ENCODE measurements around the gene ZNF396. TPM values are rescaled to one million over a fixed set of nuclear protein-coding genes. Genes with fewer than 3 reads are reported as not detected.

The ZNF396 gene
- total RNA-seq, 1 donor from 2014 or later = 4.8 TPM

DNA sequence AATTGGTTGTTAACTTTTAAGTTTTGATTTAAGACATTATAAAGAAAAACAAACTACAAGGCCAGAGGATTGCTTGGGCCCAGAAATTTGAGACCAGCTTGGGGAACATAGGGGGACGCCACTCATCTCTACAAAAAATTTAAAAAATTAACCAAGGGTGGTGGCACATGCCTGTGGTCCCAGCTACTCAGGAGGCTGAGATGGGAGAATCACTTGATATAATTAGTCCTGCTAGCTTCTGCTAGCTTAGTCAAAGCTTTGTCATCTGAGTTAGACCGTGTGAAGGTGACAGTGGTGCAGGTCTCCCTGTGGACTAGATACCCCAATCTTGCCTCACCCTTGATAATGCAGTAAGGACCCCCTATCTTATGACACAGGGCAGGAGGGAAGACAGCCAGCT is 6.0 kb upstream of the ZNF396 start:
- DNase-seq (ENCODE audit: low spot score) = no peak

DNA sequence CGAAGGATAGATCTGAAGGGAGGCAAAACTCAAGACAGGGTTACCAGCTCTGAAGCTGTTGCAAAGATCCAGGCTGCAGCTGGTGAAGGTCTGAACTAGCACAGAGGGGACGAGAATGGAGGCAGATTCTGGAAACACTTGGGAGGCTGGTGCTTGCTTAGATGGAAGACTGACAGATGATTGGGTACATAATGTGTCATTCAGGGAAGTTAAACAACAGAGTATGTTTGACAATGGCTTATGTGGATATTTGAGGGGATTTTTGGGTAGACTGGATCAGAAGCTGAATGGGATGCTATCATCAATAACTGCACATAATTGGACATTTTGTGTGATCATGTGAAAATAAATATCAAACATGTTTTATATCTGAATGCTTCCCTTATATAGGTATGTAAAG is 2.3 kb upstream of the ZNF396 start:
- no peak for DNase-seq (ENCODE audit: low spot score)

DNA sequence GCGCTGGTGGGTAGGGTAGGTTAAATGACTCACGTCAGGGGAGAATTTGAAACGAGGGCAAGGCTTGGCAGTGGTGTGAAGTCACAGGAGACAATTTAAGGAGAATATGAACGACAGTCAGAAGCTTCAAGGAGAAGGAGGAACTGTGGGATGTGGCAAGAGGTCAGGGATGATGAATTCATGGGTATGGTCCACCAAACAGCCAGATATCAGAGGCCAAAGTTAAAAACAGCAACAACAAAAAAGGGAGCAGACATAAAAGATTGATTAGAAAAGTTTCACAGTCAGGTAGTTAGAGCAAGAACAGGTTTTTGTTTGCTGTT is 1.4 kb upstream of the ZNF396 start:
- no peak for DNase-seq (ENCODE audit: low spot score)

DNA sequence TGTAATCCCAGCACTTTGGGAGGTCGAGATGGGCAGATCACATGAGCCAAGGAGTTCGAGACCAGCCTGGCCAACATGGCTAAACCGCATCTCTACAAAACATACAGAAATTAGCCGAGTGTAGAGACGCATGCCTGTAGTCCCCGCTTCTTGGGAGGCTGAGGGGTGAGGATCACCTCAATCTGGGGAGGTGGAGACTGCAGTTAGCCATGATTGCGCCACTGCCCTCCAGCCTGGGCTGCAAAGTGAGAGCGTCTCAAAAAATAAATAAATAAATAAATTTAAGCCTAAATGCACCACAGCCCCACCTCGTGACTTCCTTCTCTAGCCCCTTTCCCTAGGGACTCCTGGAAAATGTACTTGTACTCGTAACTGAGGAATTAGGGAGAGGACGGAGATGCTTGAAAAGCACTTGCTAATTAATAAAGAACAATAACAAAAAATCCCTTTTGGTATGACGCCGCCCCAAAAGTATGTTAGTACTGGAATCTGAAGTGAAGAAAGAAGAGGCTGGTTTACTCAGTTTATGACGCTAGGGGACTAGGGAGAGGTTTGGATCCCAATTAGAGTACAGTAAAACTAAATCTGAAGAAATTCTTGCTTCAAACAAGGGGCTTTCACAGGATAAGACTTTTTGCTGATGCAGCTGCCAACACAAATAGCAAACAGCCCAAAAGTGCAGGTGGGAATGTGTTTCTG is 887 bp upstream of the ZNF396 start:
- DNase-seq (ENCODE audit: low spot score) = no peak

DNA sequence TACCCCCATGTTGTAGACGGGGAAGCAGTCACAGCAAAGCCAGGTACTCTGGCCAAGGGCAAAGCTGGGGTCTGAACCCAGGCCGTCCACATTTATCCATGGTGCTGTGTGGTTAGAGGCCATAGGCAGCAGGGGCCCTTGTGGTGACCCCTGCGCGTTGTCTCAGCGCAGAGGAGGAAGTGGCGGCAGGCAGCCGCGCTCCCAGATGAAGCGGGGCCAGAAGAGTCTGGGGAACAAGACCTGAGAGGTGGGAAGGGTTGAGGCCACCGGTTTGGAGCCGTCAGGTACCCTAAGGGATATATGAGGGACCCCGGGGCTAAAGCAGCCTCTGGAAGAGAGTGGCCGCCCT is 770 bp downstream of the ZNF396 start:
- no peak for DNase-seq (ENCODE audit: low spot score)

DNA sequence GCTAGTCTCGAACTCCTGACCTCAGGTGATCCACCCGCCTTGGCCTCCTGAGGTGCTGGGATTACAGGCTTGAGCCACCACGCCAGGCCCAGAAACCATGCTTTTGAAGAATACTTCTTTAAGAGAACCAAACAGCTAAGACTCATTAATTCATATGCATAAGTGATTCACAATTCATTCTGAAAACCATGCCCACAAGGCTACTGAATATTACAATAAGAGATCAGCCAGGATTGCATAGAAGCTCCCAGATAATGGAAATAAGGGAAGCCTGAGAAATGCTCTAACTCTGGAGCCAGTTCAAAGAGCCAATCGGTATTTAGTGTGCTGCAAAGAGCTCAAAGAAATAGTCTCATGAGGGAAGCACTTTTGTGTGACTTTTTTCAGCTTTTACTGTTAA is 2.4 kb downstream of the ZNF396 start:
- DNase-seq (ENCODE audit: low spot score) = no peak

DNA sequence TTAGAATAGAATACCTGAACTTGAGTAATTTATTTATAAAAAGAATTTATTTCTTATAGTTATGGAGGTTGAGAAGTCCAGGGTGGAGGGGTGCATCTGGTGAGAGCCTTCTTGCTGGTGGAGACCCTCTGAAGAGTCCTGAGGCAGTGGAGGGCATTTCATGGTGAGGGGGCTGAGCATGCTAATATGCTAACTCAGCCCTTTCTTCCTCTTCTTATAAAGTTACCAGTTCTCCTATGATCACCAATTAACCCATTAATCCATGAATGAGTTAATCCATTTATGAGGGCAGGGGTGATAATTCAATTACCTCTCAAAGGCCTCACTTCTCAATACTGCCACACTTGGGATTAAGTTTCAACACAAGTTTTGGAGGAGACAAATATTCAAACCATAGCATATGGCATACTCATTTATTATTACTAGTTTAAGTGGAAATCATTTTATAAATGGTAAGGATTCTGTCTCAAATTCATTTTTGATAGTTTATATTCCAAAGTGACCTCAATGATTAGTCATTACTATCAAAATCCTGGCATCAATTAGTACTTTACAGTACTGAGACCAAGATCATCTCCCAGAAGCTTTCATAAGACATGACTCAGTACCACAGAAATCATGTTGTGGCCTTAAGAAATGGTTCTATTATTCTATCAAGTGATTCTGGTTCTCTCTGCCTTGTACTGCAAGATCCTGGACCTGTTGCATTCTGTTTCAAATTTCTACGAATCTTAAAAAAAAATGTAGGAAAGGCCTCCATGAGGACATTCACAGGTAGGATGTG is 5.5 kb downstream of the ZNF396 start:
- no peak for DNase-seq (ENCODE audit: low spot score)

DNA sequence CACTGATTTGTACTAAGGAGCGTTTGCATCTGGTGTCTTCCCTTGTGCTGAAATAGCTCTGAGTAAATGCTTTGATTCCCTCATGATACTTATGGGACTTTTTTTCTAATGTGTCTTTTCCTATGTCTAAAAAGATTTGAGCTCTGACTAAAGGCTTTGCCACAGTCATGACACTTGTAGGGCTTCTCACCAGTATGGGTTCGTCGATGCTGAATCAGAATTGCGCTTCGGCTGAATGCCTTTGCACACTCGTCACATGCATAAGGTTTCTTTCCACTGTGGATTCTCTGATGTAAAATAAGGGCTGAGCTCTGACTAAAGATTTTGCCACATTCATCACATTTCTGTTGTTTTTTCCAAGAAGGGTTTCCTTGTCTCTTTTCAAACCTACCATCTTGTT is 8.0 kb downstream of the ZNF396 start:
- DNase-seq (ENCODE audit: low spot score) = no peak

DNA sequence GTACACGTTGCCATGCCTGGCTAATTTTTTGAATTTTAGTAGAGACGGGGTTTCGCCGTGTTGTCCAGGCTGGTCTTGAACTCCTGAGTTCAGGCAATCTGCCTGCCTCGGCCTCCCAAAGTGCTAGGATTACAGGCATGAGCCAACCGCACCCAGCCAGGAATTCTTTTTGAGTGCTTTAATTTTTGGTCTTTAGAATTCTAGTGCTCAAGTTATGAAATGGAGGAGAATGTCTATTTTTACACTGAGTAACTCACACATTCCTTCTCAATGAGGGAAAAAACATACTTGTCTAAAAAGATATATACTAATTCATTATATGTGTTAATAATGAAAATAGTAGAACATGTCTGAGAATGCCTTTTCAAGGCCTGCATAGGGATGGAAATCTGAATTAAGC is 8.5 kb downstream of the ZNF396 start:
- DNase-seq (ENCODE audit: low spot score) = no peak

DNA sequence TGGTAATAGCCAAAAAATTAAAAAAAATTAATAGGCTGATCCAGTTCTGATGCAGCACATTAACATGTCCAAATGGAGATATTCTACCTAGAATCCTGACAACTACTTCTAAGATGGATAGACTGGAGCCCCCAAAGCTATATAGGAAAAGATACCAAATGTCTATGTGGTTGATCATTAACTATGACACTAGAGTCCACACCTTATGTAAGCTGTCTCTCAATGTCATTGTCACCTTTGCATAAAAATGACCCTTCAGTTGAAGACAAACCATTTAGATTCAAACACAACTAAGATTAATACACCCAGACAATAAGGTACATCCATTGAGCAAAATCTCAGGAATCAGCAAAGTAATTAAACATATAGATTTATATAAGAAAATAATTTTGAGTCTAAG is 14.6 kb downstream of the ZNF396 start:
- no peak for DNase-seq (ENCODE audit: low spot score)

DNA sequence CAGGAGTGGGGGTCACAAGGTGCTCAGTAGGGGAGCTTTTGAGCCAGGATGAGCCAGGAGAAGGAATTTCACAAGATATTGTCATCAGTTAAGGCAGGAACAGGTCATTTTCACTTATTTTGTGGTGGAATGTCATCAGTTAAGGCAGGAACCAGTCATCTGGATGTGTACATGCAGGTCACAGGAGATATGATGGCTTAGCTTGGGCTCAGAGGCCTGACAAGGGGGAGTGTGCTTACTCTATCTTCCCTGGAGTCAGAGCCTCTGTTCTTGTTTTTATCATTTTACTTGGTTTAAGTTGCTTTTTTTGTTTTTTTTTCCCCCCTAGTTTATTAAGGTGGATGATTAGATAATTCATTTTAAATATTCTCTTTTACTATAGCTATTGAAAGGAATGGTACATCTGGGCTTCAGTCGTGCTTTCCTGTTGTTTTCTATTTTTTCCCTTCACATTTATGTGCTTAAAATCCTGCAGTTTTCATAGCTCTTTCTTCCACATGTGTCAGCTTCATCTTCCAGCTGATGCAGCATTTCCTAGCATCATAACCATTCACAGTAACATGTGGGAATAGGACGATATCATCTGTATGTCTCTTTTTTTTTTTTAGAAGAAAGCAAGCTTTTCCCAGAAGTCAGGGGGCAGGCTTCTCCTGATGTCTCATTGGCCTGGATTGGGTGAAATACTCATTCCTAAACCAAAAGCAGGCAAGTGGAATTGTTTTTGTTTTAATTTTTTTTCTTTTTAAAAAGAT is 15.4 kb downstream of the ZNF396 start:
- DNase-seq (ENCODE audit: low spot score) = no peak

DNA sequence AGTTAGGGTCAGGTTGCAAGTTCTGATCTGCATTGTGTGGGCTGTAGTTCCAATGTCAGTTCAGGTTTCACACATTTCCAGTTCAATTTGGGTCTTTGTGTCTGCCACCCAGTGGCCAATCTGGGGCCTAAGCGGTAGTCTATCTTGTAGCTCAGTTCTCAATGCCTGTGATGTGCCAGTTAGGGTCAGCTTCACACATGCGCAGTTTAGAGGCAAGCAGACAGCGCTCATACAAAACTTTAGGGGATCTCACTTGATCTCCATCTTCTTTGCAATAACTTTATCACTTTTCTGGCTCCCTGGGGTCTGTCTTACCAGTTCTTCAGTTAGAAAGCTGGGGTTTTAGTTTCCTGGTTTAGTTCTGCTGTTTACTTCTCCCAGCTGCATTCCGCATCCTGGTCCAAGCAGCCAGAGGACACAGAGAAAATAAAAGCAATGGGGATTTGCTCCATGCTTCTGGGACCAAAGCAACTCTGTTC is 22.0 kb downstream of the ZNF396 start:
- peak; percentile 78 for DNase-seq (ENCODE audit: low spot score)

DNA sequence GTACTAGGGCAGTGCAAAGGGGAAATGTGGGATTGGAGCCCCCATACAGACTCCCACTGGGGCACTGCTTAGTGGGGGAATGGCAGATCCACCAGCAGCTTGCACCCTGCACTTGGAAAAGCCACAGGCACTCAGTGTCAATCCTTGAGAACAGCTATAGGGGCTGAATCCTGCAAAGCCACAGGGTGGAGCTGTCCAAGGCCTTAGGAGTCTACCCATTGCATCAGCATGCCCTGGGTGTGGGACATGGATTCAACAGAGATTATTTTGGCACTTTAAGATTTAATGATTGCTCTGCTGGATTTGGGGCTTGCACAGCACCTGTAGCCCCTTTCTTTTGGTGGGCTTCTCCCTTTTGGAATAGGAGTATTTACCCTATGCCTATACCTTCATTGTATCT is 24.4 kb downstream of the ZNF396 start:
- no peak for DNase-seq (ENCODE audit: low spot score)

DNA sequence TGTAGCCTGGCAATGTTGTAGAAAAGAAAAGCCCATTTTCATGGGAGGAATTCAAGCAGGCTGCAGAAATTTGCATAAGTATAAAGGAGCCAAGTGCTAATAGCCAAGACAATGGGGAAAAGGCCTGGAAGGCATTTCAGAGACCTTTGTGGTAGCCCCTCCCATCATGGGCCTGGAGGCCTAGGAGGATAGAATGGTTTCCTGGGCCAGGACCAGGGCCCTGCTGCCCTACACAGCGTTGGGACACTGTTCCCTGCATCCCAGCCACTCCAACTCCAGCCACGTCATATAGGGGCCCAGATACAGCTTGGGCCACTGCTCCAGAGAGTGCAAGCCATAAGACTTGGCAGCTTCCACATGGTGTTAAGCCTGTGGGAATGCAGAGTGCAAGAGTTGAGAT is 24.9 kb downstream of the ZNF396 start:
- no peak for DNase-seq (ENCODE audit: low spot score)

DNA sequence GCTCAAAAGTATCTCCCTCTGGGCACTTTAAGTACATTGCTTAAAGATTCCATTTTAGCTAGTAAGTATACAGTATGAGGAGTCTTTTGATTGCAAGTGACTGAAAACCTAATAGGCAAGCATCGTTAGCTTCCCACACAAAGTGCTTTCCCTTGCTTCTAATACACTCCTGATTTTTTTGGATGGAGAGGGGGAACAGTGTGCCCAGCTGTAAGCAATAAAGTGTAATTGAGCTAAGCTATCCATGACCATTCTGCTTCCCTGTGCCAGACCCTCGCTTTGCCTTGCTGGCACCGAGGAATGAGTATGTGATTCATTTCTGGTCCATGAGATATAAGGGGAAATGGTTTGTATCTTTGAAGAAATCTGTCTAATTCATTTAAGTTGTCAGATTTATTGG is 29.1 kb downstream of the ZNF396 start:
- no peak for DNase-seq (ENCODE audit: low spot score)

DNA sequence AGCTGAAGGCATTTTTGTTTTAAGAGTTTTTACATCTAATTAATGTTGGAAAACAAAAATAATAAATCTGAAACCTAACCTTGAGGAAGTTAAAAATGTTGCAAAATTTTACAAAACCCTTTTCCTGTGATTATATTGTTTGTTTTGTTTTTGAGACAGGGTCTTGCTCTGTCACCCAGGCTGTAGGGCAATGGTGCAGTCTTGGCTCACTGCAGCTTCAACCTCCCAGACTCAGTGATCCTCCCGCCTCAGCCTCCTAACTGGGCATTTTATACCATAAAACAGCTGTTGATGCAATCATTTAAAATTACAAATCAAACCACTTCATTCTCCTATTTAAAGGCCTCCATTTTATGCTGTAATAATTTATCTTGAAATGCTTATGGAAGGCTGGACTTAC is 31.2 kb downstream of the ZNF396 start:
- no peak for DNase-seq (ENCODE audit: low spot score)

DNA sequence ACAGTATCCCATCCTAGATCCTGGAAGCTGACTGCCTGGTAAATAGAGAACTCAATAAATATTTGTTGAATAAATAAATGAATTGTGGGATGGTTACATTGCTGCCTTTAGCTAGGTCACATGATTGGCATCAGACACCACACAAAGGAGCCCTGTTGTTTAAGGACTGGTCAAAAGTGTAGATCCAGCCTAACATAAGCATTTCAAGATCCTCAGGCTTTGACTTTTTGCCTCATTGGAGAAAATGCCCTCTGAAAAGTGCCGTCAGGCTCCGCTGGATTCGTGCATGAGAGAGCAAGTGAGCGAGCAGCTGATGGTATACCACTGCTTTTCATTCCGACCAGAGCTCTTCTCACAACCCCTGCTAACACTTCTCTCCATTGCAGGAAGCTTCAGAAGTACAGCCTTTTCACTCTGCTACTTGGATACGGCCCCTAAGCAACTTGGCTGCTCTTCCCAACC is 31.6 kb downstream of the ZNF396 start:
- no peak for DNase-seq (ENCODE audit: low spot score)

DNA sequence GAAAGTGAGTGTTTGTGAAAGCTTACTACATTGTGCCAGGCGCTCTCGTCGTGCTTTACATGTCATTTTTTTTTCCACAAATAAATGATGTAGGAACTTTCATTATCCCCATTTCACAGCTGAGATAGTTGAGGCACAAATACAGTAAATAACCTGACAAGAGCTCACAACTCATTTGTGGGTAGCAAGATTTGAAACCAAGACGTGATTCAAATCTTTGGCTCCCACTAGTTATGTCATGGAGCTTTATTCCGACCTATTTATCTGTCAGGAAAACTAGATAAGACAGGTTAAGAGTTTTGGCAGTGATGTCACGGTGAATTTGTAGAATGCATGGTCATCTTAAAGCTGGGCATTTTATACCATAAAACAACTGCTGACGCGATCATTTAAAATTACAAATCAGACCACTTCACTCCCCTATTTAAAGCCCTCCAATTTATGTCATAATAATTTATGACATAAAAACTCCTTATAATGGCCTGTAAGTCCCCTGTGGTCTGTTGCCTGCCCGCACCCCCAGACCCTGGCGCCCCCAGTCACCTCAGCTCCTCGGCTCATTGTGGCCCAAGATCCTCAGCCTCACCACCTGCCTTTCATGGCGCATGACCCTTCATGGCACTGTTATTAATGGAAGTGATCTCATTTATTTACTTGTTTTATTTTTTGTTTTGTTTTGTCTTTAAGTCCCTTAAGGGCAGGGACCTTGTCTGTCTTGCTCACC is 32.2 kb downstream of the ZNF396 start:
- DNase-seq (ENCODE audit: low spot score) = no peak

DNA sequence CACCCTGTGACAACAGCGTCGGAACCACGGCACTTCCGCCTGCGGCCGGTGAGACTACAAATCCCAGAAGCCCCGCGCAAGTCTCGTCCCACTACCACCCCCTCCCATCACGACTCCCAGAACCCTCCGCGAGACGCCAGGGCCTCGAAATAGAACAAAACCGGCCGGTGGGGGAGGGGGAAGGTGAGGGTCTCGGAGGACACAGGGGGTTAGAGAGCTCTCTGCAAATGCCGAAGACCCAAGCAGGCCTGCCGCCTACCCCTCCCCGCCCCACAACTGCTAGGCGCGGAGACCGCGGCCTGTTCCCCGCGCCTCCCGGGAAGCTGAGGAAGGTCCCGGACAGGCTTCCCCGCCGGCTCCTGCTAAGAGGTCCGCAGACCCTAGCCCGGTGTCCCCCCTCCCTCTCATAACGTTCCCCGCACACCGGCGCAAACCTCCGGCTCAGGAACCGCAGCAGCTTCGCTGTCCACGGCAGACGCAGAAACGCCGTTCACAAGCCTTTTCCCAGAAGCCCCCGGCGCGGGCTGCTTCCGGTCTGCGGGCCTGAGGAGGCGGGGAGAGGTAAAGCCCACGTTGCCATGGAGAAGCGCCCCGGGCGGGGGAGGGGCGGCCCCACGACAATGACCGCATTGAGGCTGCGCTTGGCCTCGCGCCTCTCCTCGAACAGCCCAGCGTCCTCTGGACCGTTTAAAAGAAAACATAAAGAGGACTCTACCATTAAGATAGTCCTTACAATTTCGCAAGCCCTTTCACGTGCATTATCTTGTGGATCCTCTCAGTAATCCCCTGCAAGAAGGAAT is 33.0 kb downstream of the ZNF396 start, which contains the start of gene ZNF24:
TSS of gene ZNF24 (minus strand) at position 485 of the 800 bp plus-strand sequence. CDS start 3,770 bp downstream, outside the sequence.
- peak; percentile 96 for DNase-seq (ENCODE audit: low spot score)

DNA sequence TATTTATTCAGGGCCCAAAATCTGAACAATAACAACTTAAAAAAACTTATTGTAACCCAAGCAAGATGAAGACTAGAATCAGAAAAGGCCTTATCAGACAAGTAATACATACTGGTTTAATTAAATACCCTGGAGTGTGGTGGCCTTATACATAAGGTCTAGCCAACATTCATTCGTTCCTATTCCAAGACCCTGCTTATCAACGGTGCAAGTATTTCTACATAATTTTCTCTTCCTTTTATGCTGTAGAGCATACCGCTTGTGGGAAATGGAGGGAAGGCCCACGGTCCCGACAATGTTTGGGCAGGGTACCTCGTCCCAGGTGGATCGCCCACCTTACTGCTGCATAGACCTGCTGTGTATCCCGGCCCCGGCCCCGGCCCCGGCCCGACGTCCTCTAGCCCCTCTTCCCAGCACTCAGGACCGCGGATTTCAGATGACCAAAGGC is 33.6 kb downstream of the ZNF396 start:
- DNase-seq (ENCODE audit: low spot score) = no peak

DNA sequence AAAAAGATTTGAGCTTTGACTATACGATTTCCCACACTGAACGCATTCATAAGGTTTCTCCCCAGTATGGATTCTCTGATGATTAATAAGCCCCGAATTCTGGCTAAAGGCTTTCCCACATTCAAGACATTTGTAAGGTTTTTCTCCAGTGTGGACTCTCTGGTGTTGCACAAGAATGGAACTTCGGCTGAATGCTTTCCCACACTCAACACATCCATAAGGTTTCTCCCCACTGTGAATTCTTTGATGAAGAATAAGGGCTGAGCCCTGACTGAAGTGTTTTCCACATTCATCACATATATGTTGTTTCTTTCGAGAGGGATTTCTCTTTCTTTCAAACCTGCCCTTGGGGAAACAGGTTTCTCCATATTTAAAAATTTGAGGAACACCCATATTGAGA is 39.9 kb downstream of the ZNF396 start:
- no peak for DNase-seq (ENCODE audit: low spot score)

All from ureter (tissue), 1 donor.